H1 (cell line): ENCODE data around the gene PTPN21.

Source experiments
- BACH1 ChIP-seq: IDR thresholded peaks from 2 replicates; pipeline ENCODE4 v1.6.1; 2012; ENCODE audit warnings: low read length, improper control_type of control experiment
- CBX5 ChIP-seq: fragments of 300-800, 300-1000 bp; sonication (generic); IDR thresholded peaks from 2 replicates; pipeline ENCODE4 v1.7.1; 2016; ENCODE audit warnings: antibody characterized with exemption, low read length, low read depth
- CHD2 ChIP-seq: IDR thresholded peaks from 2 replicates; pipeline ENCODE4 v1.6.1; 2012; ENCODE audit warnings: low read length, improper control_type of control experiment
- CTCF ChIP-seq, 3 experiments: IDR thresholded peaks; 1 replicate in 2 of 3; 2 replicates in 1 of 3; pipeline versions ENCODE4 v1.5.1 to v1.6.1; 2011; ENCODE audit warnings: low read length in 3 of 3, mild to moderate bottlenecking in 3 of 3, inconsistent platforms in 2 of 3, low read depth in 1 of 3, moderate library complexity in 1 of 3; ENCODE audit not compliant: insufficient read depth in 1 of 3; ENCODE audit errors: control extremely low read depth in 1 of 3
- EGR1 ChIP-seq: IDR thresholded peaks from 2 replicates; pipeline ENCODE4 v1.6.1; 2011; ENCODE audit warnings: low read depth, low read length, borderline replicate concordance
- EP300 ChIP-seq, 2 experiments: IDR thresholded peaks; 1 replicate in 1 of 2; 2 replicates in 1 of 2; pipeline ENCODE4 v1.6.1; 2011 to 2012; ENCODE audit warnings: low read depth in 2 of 2, low read length in 2 of 2, mild to moderate bottlenecking in 2 of 2, borderline replicate concordance in 1 of 2, inconsistent platforms in 1 of 2, moderate library complexity in 1 of 2
- EZH2 ChIP-seq: fragments of 200-600 bp; sonication (generic); IDR thresholded peaks from 2 replicates; pipeline ENCODE4 v1.7.1; 2012; ENCODE audit warnings: low read depth, mild to moderate bottlenecking, moderate library complexity, low read length, inconsistent platforms; ENCODE audit not compliant: severe bottlenecking
- JUND ChIP-seq: IDR thresholded peaks from 2 replicates; pipeline ENCODE4 v1.6.1; 2011; ENCODE audit warnings: mild to moderate bottlenecking, improper control_type of control experiment, low read length
- NRF1 ChIP-seq: IDR thresholded peaks from 2 replicates; pipeline ENCODE4 v1.6.1; 2011; ENCODE audit warnings: mild to moderate bottlenecking, low read depth, low read length, improper control_type of control experiment
- POLR2A ChIP-seq, 2 experiments: IDR thresholded peaks; 1 replicate in 1 of 2; 2 replicates in 1 of 2; pipeline ENCODE4 v1.6.1; 2011; ENCODE audit warnings: low read depth in 2 of 2, low read length in 2 of 2, mild to moderate bottlenecking in 2 of 2; ENCODE audit errors: control extremely low read depth in 1 of 2
- POLR2AphosphoS5 ChIP-seq: IDR thresholded peaks from 2 replicates; pipeline ENCODE4 v1.6.1; 2011; ENCODE audit warnings: low read depth, low read length
- SP2 ChIP-seq: IDR thresholded peaks from 2 replicates; pipeline ENCODE4 v1.6.1; 2012; ENCODE audit warnings: mild to moderate bottlenecking, low read length, inconsistent platforms
- TBP ChIP-seq: IDR thresholded peaks from 2 replicates; pipeline ENCODE4 v1.6.1; 2011; ENCODE audit warnings: low read depth, low read length, improper control_type of control experiment

DNA sequence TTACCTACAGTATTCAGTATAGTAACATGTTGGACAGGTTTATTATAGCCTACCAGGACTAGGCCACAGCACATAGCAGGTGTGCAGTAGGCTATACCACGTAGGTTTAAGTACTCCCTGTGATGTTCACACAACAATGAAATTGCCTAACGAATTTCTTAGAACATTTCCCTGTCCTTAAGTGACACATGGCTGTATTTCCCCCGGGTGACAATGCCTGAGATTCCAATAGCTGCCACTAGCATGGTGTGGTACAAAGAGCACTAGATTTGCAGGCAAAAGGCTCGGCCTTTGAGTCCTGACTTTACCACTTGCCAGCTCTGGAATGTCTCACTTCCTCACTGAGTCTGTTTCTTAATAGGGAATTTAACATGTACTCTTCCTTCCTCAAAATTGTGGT is 19.7 kb downstream of the PTPN21 start:
- TF ChIP-seq EZH2: no peak
- no peak for TF ChIP-seq TBP
- TF ChIP-seq CTCF (IDR thresholded peaks at IDR 0.05; ENCODE audit: control extremely low read depth in 1 of 3, insufficient read depth in 1 of 3, low read depth in 1 of 3, low read length in 3 of 3): peak in 1 of 3 experiments; percentile 18; a peak in 1 of 4 replicates
- no peak for TF ChIP-seq POLR2AphosphoS5
- TF ChIP-seq NRF1: no peak
- TF ChIP-seq POLR2A (IDR thresholded peaks at IDR 0.05; ENCODE audit: control extremely low read depth in 1 of 2, low read depth in 2 of 2, low read length in 2 of 2): no peak
- no peak for TF ChIP-seq CBX5
- TF ChIP-seq EGR1: no peak
- no peak for TF ChIP-seq SP2
- no peak for TF ChIP-seq JUND
- TF ChIP-seq BACH1: no peak
- no peak for TF ChIP-seq EP300 (IDR thresholded peaks at IDR 0.05; ENCODE audit: borderline replicate concordance in 1 of 2, low read depth in 2 of 2, low read length in 2 of 2)
- TF ChIP-seq CHD2: no peak
